ENCODE measurements around the gene C19orf67. TPM values are rescaled to one million over a fixed set of nuclear protein-coding genes. Genes with fewer than 3 reads are reported as not detected.

C19orf67 gene
- total RNA-seq, 1 donor from 2014 or later, result not detected

GRCh38 chr19:14073261-14073924 lies 12.2 kb downstream of the C19orf67 start:
- TF ChIP-seq CTCF (IDR thresholded peaks at IDR 0.05), result peak; percentile 70
- Mint-ChIP-seq H3K27me3 (ENCODE audit: low read depth) (no peaks in the 10 kb centered on the region), H3K9me3 (ENCODE audit: low read depth) (no peaks in the 10 kb centered on the region), H3K4me1 (ENCODE audit: low read depth) (peaks cover 18% of the 10 kb centered on the region), H3K27ac (ENCODE audit: unreplicated experiment) (peak overlapping the region; percentile 92), H3K36me3 (ENCODE audit: low read depth) (no peaks in the 10 kb centered on the region), H3K4me3 (ENCODE audit: unreplicated experiment) (peak overlapping the region; percentile 98)
- DNase-seq (ENCODE audit: low spot score), result no peak

- no peak for TF ChIP-seq CTCF (IDR thresholded peaks at IDR 0.05)
- Mint-ChIP-seq H3K36me3 (ENCODE audit: low read depth) (no peaks in the 10 kb centered on the region), H3K4me3 (ENCODE audit: unreplicated experiment) (peak within 1 kb of the TSS; percentile 98), H3K9me3 (ENCODE audit: low read depth) (no peaks in the 10 kb centered on the region), H3K27ac (ENCODE audit: unreplicated experiment) (peak within 1 kb of the TSS; percentile 54), H3K27me3 (ENCODE audit: low read depth) (no peaks in the 10 kb centered on the region), H3K4me1 (ENCODE audit: low read depth) (peaks cover 18% of the 10 kb centered on the region)
- DNase-seq (ENCODE audit: low spot score), result no peak
Observed at GRCh38 chr19:14072535-14073260, 12.9 kb downstream of the C19orf67 start, which contains the start of gene MISP3. Gene MISP3 (plus strand): TSS chr19:14072786. CDS start chr19:14073310, 524 bp downstream.

GRCh38 chr19:14070268-14071050 lies 15.1 kb downstream of the C19orf67 start:
- Mint-ChIP-seq H3K4me1 (ENCODE audit: low read depth) (peaks cover 17% of the 10 kb centered on the region), H3K27me3 (ENCODE audit: low read depth) (no peaks in the 10 kb centered on the region), H3K36me3 (ENCODE audit: low read depth) (no peaks in the 10 kb centered on the region), H3K27ac (ENCODE audit: unreplicated experiment) (no peak overlapping the region), H3K9me3 (ENCODE audit: low read depth) (no peaks in the 10 kb centered on the region), H3K4me3 (ENCODE audit: unreplicated experiment) (no peak overlapping the region)
- no peak for TF ChIP-seq CTCF (IDR thresholded peaks at IDR 0.05)
- DNase-seq (ENCODE audit: low spot score), result no peak

DNA sequence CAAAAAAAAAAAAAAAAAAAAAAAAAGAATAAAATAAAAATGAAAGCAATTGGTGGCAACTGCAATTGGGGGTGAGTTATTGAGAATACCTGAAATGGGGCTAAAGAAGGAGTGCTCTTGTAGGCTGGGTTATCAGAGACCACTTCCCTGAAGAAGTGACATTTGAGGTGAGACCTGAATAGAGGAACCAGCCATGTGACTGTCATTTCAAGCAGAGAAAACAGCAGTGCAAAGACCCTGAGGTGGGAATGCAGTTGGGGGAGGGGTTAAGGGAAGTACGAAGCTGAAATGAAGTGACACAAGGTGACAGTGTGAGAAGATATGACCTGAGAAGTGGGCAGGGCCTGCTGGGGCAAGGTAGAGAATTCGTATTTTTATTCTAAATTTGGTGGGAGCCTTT lies 19.4 kb downstream of the C19orf67 start:
- TF ChIP-seq CTCF (IDR thresholded peaks at IDR 0.05), result no peak
- Mint-ChIP-seq H3K4me1 (ENCODE audit: low read depth) (no peaks in the 10 kb centered on the region), H3K27ac (ENCODE audit: unreplicated experiment) (no peak overlapping the region), H3K36me3 (ENCODE audit: low read depth) (no peaks in the 10 kb centered on the region), H3K4me3 (ENCODE audit: unreplicated experiment) (no peak overlapping the region), H3K27me3 (ENCODE audit: low read depth) (no peaks in the 10 kb centered on the region), H3K9me3 (ENCODE audit: low read depth) (no peaks in the 10 kb centered on the region)
- no peak for DNase-seq (ENCODE audit: low spot score)

DNA sequence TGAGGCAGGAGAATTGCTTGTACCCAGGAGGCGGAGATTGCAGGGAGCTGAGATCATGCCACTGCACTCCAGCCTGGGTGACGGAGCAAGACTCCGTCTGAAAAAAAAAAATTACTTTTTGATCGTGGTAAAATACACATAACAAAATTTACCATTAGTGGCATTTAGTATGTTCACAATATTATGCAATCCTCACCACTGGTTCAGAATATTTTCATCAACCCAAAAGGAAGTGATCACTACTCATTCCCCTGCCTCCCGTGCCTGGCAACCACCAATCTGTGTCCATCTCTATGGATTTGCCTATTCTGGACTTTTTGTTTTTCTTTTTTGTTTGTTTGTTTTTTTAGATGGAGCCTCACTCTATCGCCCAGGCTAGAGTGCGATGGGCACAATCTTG lies 22.5 kb downstream of the C19orf67 start:
- H3K36me3 Mint-ChIP-seq (ENCODE audit: low read depth), result no peaks in the 10 kb centered on the region
- no peak overlapping the region for H3K27ac Mint-ChIP-seq (ENCODE audit: unreplicated experiment)
- no peak for DNase-seq (ENCODE audit: low spot score)
- TF ChIP-seq CTCF (IDR thresholded peaks at IDR 0.05), result no peak
- peaks cover 6% of the 10 kb centered on the region for H3K4me1 Mint-ChIP-seq (ENCODE audit: low read depth)
- H3K27me3 Mint-ChIP-seq (ENCODE audit: low read depth), result peaks cover 3% of the 10 kb centered on the region
- no peaks in the 10 kb centered on the region for H3K9me3 Mint-ChIP-seq (ENCODE audit: low read depth)
- H3K4me3 Mint-ChIP-seq (ENCODE audit: unreplicated experiment), result no peak overlapping the region

Measured in chondrocyte (in vitro differentiated cells).